GM23248 (cell line): ENCODE results near the gene FUOM.

Experiments used
- EZH2 ChIP-seq: fragments of 200-600 bp; sonication (generic); IDR thresholded peaks from 2 replicates; pipeline ENCODE4 v1.6.1; 2018; ENCODE audit warnings: antibody characterized with exemption, mild to moderate bottlenecking; ENCODE audit not compliant: insufficient read depth, poor library complexity, severe bottlenecking
- EZH2phosphoT487 ChIP-seq: fragments of 200-600 bp; sonication (generic); IDR thresholded peaks from 2 replicates; pipeline ENCODE4 v1.6.1; 2018; ENCODE audit warnings: antibody characterized with exemption, moderate library complexity, mild to moderate bottlenecking, low read depth; ENCODE audit not compliant: insufficient read depth

DNA sequence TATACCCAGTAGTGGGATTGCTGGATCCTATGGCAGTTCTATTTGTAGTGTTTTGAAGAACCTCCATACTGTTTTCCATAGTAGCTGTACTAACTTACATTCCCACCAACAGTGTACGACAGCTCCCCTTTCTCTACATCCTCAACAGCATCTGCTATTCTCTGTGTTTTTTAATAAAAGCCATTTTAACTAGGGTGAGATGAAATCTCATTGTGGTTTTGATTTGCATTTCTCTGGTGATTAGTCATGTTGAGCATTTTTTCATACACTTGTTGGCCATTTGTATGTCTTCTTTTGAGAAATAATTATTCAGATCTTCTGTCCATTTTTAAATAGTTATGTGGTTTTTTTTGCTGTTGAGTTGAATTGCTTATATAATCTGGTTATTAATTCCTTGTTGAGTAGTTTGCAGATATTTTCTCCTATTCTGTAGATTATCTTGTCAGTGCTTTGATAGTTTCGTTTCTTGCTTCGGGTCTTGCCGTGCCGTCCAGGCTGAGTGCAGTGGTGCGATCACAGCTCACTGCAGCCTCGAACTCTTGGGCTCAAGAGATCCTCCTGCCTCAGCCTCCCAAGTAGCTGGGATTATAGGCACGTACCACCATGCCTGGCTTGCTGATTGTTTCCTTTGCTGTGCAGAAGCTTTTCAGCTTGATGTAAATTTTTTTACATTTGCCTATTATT, 48.2 kb upstream of the FUOM start:
- TF ChIP-seq EZH2, result no peak
- TF ChIP-seq EZH2phosphoT487, result no peak
